ENCODE data around the gene FBXL17. TPM values are rescaled to one million over a fixed set of nuclear protein-coding genes. Genes with fewer than 3 reads are reported as not detected.

FBXL17 gene
- total RNA-seq, 4 donors from 2014 or later = 10.9 to 19.8 (median 15.0) TPM

GRCh38 chr5:107814183-107814827 lies 567.6 kb downstream of the FBXL17 start:
- ATAC-seq (ENCODE audit: low FRiP score) (no peak), DNase-seq (ENCODE audit: low spot score) (no peak)
- TF ChIP-seq CTCF (IDR thresholded peaks at IDR 0.05) = no peak

GRCh38 chr5:107813559-107813958 lies 568.3 kb downstream of the FBXL17 start:
- no peak for ATAC-seq (ENCODE audit: low FRiP score)
- TF ChIP-seq CTCF (IDR thresholded peaks at IDR 0.05) = no peak

GRCh38 chr5:107812570-107813141 lies 569.2 kb downstream of the FBXL17 start:
- no peak for TF ChIP-seq CTCF (IDR thresholded peaks at IDR 0.05)
- DNase-seq (ENCODE audit: low spot score) = no peak
- no peak for ATAC-seq (ENCODE audit: low FRiP score)

More at GRCh38 chr5:107813559-107813958, 568.3 kb downstream of the FBXL17 start:
- DNase-seq (ENCODE audit: low spot score) = no peak

GRCh38 chr5:107809201-107810034 lies 572.5 kb downstream of the FBXL17 start:
- TF ChIP-seq CTCF (IDR thresholded peaks at IDR 0.05) = no peak
- DNase-seq (ENCODE audit: low spot score) = no peak
- no peak for ATAC-seq (ENCODE audit: low FRiP score)

Small RNA genes within 50 kb of the gene (small RNA-seq; reads per million reads assigned to genes)
- gene RN7SKP122 = not detected
